ENCODE data around the gene CD8B. TPM values are rescaled to one million over a fixed set of nuclear protein-coding genes. Genes with fewer than 3 reads are reported as not detected.

Gene CD8B
- total RNA-seq, 1 experiment from 2014 or later, result not detected

DNA sequence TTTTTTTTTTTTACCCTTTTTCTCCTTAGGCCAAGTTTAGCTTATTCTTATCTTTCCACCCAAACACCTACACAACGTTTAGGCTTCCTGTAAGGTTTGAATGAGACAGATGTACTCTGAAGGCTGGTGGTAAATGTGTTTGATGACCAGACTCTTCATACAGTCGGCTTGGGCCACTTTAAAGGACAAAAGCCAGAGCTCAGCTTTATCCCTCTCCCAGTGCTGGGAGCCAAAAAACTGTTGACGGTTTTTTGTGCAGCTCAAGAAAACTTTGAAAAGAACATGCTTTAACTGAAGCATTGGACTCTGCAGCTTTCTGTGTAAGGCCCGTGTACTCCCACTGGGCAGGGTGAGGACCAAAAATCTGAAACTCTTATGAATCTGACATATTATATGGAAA lies 86.3 kb downstream of the CD8B start:
- Mint-ChIP-seq H3K27ac (ENCODE audit: unreplicated experiment) (no peak overlapping the region), H3K4me3 (ENCODE audit: low read depth, unreplicated experiment) (no peak overlapping the region), H3K4me1 (ENCODE audit: low read depth, unreplicated experiment) (no peaks in the 10 kb centered on the region), H3K36me3 (ENCODE audit: insufficient read depth, unreplicated experiment) (peaks cover 32% of the 10 kb centered on the region), H3K27me3 (ENCODE audit: unreplicated experiment) (no peaks in the 10 kb centered on the region), H3K9me3 (ENCODE audit: low read depth, unreplicated experiment) (no peaks in the 10 kb centered on the region)
- intact Hi-C loops (cut with micrococcal nuclease; ENCODE audit: unreplicated experiment), result no loop called here
- no peak for TF ChIP-seq CTCF (IDR thresholded peaks at IDR 0.05; ENCODE audit: unreplicated experiment)
- DNase-seq, result no peak
- TSS peak; percentile 7 for BruUV-seq (replicated peaks)
- CTCF ChIA-PET, result interaction anchor here (0.6 kb wide), 1 partner anchor 1392 kb away, joined by 3 read pairs; no protein-coding TSS in a partner anchor

GRCh38 chr2:86774862-86775261 lies 86.8 kb downstream of the CD8B start:
- peaks cover 32% of the 10 kb centered on the region for H3K36me3 Mint-ChIP-seq (ENCODE audit: insufficient read depth, unreplicated experiment)
- H3K4me3 Mint-ChIP-seq (ENCODE audit: low read depth, unreplicated experiment), result no peak overlapping the region
- no peaks in the 10 kb centered on the region for H3K4me1 Mint-ChIP-seq (ENCODE audit: low read depth, unreplicated experiment)
- no peak for TF ChIP-seq CTCF (IDR thresholded peaks at IDR 0.05; ENCODE audit: unreplicated experiment)
- intact Hi-C loops (cut with micrococcal nuclease; ENCODE audit: unreplicated experiment), result no loop called here
- H3K27ac Mint-ChIP-seq (ENCODE audit: unreplicated experiment), result no peak overlapping the region
- no peaks in the 10 kb centered on the region for H3K27me3 Mint-ChIP-seq (ENCODE audit: unreplicated experiment)
- no peak for DNase-seq
- CTCF ChIA-PET, result no interaction called here
- no TSS peak for BruUV-seq (replicated peaks)
- no peaks in the 10 kb centered on the region for H3K9me3 Mint-ChIP-seq (ENCODE audit: low read depth, unreplicated experiment)

DNA sequence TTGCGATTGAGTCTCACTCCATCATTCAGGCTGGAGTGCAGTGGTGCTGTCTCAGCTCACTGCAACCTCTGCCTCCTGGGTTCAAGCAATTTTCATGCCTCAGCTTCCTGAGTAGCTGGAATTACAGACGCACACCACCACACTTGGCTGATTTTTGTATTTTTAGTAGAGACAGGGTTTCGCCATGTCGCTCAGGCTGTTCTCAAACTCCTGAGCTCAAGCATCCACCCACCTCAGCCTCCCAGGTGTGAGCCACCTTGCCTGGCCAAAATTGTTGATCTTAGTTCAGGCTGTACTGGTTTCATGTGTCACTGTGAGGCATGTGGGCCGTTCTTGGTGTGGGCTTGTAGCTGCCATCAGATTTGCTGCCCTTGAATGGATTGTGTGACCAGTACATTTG lies 89.1 kb downstream of the CD8B start:
- no peak overlapping the region for H3K4me3 Mint-ChIP-seq (ENCODE audit: low read depth, unreplicated experiment)

GRCh38 chr2:86770816-86771301 lies 90.8 kb downstream of the CD8B start:
- Mint-ChIP-seq H3K9me3 (ENCODE audit: low read depth, unreplicated experiment) (no peaks in the 10 kb centered on the region), H3K36me3 (ENCODE audit: insufficient read depth, unreplicated experiment) (peaks cover 40% of the 10 kb centered on the region), H3K4me1 (ENCODE audit: low read depth, unreplicated experiment) (no peaks in the 10 kb centered on the region), H3K27me3 (ENCODE audit: unreplicated experiment) (no peaks in the 10 kb centered on the region), H3K4me3 (ENCODE audit: low read depth, unreplicated experiment) (no peak overlapping the region), H3K27ac (ENCODE audit: unreplicated experiment) (no peak overlapping the region)
- DNase-seq, result no peak
- intact Hi-C loops (cut with micrococcal nuclease; ENCODE audit: unreplicated experiment), result no loop called here
- CTCF ChIA-PET, result no interaction called here
- no TSS peak for BruUV-seq (replicated peaks)
- TF ChIP-seq CTCF (IDR thresholded peaks at IDR 0.05; ENCODE audit: unreplicated experiment), result no peak

More for the DNA sequence above, 89.1 kb downstream of the CD8B start:
- no TSS peak for BruUV-seq (replicated peaks)
- no peak for DNase-seq
- CTCF ChIA-PET, result no interaction called here
- no peak overlapping the region for H3K27ac Mint-ChIP-seq (ENCODE audit: unreplicated experiment)
- no peak for TF ChIP-seq CTCF (IDR thresholded peaks at IDR 0.05; ENCODE audit: unreplicated experiment)
- no peaks in the 10 kb centered on the region for H3K27me3 Mint-ChIP-seq (ENCODE audit: unreplicated experiment)
- H3K9me3 Mint-ChIP-seq (ENCODE audit: low read depth, unreplicated experiment), result no peaks in the 10 kb centered on the region
- H3K4me1 Mint-ChIP-seq (ENCODE audit: low read depth, unreplicated experiment), result no peaks in the 10 kb centered on the region
- H3K36me3 Mint-ChIP-seq (ENCODE audit: insufficient read depth, unreplicated experiment), result peaks cover 32% of the 10 kb centered on the region
- intact Hi-C loops (cut with micrococcal nuclease; ENCODE audit: unreplicated experiment), result no loop called here

All from Calu3 (cell line).